ENCODE measurements around the gene PACS2.

PACS2 gene

DNA sequence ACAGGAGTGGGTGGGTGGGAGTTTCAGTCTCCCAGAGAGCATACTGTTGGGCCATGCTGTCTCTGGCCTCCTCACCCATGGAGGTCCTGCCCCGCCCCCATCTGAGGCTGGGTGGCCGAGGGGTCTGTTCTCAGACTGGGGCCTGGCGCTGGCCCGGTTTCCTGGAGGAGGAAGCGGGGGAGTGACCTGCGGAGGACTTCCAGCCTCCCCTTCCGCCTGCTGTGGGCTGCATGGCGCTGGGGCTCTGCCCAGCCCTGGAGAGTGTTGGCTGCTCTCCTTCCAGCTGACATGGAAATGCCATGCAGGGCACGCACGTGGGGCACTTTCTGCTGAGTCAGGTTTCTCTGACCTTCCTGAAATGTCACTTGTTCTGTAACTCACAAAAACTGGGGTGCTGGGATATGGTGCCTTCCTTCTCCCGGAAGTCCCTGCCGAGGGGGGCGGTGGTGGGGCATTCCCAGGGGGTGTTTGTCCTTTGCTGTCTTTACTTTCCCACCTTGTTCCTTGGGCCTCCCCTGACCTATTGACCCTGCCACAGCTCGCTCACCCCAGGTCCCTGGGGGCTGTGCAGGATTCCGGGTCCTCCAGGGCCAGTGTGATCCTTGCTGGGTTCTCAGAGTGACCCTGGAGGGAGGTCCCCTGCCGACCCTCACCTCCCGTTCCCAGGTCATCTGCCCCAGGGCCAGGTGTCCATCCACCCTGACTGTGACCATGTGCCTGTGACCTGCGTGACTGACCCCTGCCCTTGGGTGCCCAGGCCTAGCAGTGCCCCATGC, 23.6 kb downstream of the PACS2 start:
- H3K4me3 ChIP-seq (replicated peaks; ENCODE audit: low read depth, low read length): no peak overlapping the region
- TF ChIP-seq, protein P1, sequence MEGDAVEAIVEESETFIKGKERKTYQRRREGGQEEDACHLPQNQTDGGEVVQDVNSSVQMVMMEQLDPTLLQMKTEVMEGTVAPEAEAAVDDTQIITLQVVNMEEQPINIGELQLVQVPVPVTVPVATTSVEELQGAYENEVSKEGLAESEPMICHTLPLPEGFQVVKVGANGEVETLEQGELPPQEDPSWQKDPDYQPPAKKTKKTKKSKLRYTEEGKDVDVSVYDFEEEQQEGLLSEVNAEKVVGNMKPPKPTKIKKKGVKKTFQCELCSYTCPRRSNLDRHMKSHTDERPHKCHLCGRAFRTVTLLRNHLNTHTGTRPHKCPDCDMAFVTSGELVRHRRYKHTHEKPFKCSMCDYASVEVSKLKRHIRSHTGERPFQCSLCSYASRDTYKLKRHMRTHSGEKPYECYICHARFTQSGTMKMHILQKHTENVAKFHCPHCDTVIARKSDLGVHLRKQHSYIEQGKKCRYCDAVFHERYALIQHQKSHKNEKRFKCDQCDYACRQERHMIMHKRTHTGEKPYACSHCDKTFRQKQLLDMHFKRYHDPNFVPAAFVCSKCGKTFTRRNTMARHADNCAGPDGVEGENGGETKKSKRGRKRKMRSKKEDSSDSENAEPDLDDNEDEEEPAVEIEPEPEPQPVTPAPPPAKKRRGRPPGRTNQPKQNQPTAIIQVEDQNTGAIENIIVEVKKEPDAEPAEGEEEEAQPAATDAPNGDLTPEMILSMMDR (IDR thresholded peaks at IDR 0.05; ENCODE audit: low read depth, low read length, missing control alignments): no peak
- DNase-seq (ENCODE audit: extremely low read depth, low read depth): no peak

DNA sequence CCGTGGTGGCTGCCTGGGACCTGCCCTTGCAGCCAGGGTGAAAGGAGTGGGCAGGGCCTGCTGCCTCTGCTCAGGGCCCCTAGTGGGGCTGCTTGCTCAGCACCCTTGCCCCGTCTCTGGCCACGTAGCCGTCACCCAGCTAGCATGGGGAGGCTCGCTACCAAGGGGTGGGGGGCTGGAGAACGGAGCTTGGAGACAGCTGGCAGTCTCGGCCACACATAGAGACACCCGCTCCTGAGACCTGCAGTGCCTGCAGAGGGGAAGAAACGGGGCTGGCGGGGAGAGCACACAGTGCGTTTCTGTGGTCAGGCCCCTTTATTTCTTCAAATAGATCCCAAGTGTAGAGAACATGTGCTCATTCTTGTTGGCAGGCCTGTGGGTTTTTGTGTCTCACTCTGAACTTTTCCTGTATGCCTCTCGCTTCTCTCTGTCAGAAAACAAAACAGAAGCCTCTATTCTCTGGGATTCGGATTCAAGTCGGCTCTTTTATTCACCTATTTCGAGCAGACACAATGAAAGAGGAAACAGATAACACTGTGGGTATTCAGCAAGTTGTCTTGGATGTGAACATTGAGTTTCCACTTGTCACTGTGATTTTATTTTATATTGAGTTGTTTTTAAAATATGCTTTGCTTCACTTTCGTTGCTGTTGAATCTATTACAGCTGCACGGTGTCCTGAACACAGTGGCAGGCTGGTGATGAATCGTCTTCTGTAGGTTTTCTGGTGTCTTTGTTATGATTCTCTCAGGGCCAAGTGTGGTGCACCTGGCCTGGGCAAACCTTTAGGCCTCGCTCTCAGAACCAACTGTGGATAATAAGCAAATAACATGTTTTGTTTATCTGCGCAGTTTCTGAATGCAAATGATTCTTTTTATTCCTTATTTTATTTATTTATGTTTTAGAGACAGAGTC, 26.5 kb downstream of the PACS2 start:
- TF ChIP-seq, protein P1 (IDR thresholded peaks at IDR 0.05; ENCODE audit: low read depth, low read length, missing control alignments): no peak
- DNase-seq (ENCODE audit: extremely low read depth, low read depth): no peak

DNA sequence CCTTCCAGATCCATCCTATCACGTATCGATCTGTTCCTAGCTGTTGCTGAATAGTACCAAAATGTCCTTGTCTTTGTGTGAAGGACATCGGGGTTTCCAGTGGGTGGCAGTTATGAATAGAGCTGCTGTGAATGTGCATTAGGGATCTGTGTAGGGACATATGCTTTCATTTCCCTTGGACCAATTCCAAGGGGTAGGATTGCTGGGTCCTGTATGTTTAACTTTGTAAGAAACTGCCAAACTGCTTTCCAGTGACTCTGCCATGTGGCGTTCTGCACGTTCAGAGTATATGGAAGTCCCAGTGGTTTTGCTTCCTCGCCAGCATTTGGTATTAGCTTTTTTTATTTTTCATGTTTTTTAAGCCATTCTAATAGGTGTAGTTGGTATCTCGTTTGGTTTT, 28.6 kb downstream of the PACS2 start:
- TF ChIP-seq, protein P1 (IDR thresholded peaks at IDR 0.05; ENCODE audit: low read depth, low read length, missing control alignments): no peak
- DNase-seq (ENCODE audit: extremely low read depth, low read depth): no peak

More for the DNA sequence above, 26.5 kb downstream of the PACS2 start:
- H3K4me3 ChIP-seq (replicated peaks; ENCODE audit: low read depth, low read length): no peak overlapping the region

DNA sequence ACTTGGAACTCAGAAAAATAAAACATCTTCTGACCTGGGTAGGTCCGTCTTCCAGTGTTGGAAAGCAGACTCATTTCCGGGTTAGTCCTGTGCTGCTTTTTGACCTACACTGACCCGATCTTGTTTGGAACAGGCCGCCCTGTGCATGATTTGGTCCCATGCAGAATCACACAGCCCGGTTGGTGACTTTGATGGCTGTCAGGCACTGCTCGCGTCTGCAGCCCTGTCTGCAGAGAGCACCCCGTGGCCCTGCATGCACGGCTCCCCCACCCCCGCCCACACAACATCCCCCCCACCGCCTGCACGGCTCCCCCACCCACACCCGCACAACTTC, 31.6 kb downstream of the PACS2 start:
- DNase-seq (ENCODE audit: extremely low read depth, low read depth): no peak
- TF ChIP-seq, protein P1 (IDR thresholded peaks at IDR 0.05; ENCODE audit: low read depth, low read length, missing control alignments): no peak
- no peak overlapping the region for H3K4me3 ChIP-seq (replicated peaks; ENCODE audit: low read depth, low read length)

More for the DNA sequence above, 28.6 kb downstream of the PACS2 start:
- no peak overlapping the region for H3K4me3 ChIP-seq (replicated peaks; ENCODE audit: low read depth, low read length)

DNA sequence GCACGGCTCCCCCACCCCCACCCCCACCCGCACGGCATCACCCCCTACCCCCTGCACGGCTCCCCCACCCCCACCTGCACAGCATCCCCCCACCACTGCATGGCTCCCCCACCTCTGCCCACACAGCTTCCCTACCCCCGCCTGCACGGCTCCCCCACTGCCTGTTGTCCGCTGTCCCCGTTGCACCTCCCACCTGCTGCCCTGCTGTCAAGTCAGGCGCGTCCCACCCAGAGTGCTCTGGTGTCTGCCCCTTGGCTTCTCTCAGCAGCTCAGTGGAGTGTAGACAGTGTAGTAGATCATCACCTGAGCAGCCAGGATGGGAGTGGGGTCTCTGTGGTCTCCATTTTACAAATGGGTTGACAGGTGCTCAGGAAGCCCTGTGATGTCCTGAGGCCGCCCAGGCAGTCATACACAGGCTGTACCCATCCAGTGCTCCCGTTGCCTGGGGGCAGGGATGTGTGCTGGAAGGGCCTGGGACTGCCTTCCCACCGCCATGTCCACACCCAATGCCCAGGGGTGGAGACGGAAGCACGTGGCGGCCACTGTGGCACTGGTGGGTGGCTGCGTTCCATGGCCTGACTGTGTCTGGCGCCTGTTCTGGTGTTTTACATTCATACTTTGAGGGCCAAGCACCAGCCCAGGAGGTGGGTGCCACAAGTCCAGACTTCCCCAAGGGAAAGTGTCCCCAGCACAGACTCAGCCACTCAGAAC, 32.5 kb downstream of the PACS2 start:
- H3K4me3 ChIP-seq (replicated peaks; ENCODE audit: low read depth, low read length): no peak overlapping the region
- TF ChIP-seq, protein P1 (IDR thresholded peaks at IDR 0.05; ENCODE audit: low read depth, low read length, missing control alignments): no peak
- DNase-seq (ENCODE audit: extremely low read depth, low read depth): no peak

DNA sequence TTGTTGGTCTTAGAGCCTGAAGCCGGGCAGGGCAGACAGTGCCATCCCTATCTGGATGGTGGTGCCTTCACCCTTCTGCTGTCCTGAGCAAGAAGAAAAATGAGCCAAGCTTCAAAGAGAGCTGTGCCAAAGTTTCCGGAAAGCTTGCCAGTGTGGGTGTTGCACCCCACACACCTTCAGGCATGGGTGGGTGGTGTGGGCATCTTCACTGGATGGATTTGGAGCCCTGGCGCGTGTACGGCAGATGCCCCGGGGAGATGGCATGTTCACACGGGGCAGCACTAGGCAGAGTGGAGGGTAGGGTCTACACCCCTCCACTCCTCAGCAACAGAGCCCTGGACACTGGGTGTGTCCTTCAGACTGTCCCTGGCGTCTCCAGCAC, 33.0 kb downstream of the PACS2 start:
- TF ChIP-seq, protein P1 (IDR thresholded peaks at IDR 0.05; ENCODE audit: low read depth, low read length, missing control alignments): no peak
- DNase-seq (ENCODE audit: extremely low read depth, low read depth): no peak
- H3K4me3 ChIP-seq (replicated peaks; ENCODE audit: low read depth, low read length): no peak overlapping the region
